H9 (cell line): ENCODE measurements around the gene TRMT2A. TPM values are rescaled to one million over a fixed set of nuclear protein-coding genes. Genes with fewer than 3 reads are reported as not detected.

Experiments used
- DNase-seq: peaks from one replicate; pipeline ENCODE4 v3.0.0-alpha.2; 2017
- H2AFZ ChIP-seq: one replicate; pipeline ENCODE4 v1.6.1; 2013; ENCODE audit warnings: mild to moderate bottlenecking, low read length, control low read depth, moderate library complexity
- H2AK5ac ChIP-seq: 2 replicates; pipeline ENCODE4 v1.6.1; 2013; ENCODE audit warnings: low read length, control low read depth, mixed read lengths; ENCODE audit not compliant: insufficient read length
- H2BK120ac ChIP-seq: one replicate; pipeline ENCODE4 v1.6.1; 2013; ENCODE audit warnings: low read depth, mild to moderate bottlenecking, low read length, control low read depth, inconsistent platforms; ENCODE audit not compliant: poor library complexity, severe bottlenecking
- H2BK12ac ChIP-seq: 2 replicates; pipeline ENCODE4 v1.6.1; 2013; ENCODE audit warnings: low read length, control low read depth, mixed read lengths, low read depth; ENCODE audit not compliant: insufficient read length
- H2BK15ac ChIP-seq: 2 replicates; pipeline ENCODE4 v1.6.1; 2013; ENCODE audit warnings: low read depth, low read length, control low read depth
- H2BK20ac ChIP-seq: one replicate; pipeline ENCODE4 v1.6.1; 2013; ENCODE audit warnings: low read depth, mild to moderate bottlenecking, low read length, control low read depth, inconsistent platforms; ENCODE audit not compliant: poor library complexity, severe bottlenecking
- H2BK5ac ChIP-seq: 2 replicates; pipeline ENCODE4 v1.6.1; 2013; ENCODE audit warnings: low read length, control low read depth, mixed read lengths; ENCODE audit not compliant: insufficient read length
- H3K14ac ChIP-seq: 2 replicates; pipeline ENCODE4 v1.6.1; 2013; ENCODE audit warnings: low read length, control low read depth; ENCODE audit not compliant: insufficient read depth
- H3K18ac ChIP-seq: 2 replicates; pipeline ENCODE4 v1.6.1; 2013; ENCODE audit warnings: low read depth, mild to moderate bottlenecking, mixed read lengths, low read length, control low read depth; ENCODE audit not compliant: insufficient read length
- H3K23ac ChIP-seq: 2 replicates; pipeline ENCODE4 v1.6.1; 2013; ENCODE audit warnings: low read length, control low read depth, mixed read lengths, low read depth; ENCODE audit not compliant: insufficient read length
- H3K23me2 ChIP-seq: 2 replicates; pipeline ENCODE4 v1.6.1; 2013; ENCODE audit warnings: low read depth, mild to moderate bottlenecking, mixed read lengths, low read length, control low read depth; ENCODE audit not compliant: insufficient read length, poor library complexity, severe bottlenecking
- H3K27ac ChIP-seq: 2 replicates; pipeline ENCODE4 v1.5.1; 2013; ENCODE audit warnings: low read length, control low read depth, mixed read lengths, low read depth; ENCODE audit not compliant: insufficient read length
- H3K27me3 ChIP-seq: 2 replicates; pipeline ENCODE4 v1.6.1; 2013; ENCODE audit warnings: low read length, control low read depth, inconsistent platforms; ENCODE audit not compliant: insufficient read depth
- H3K4ac ChIP-seq: 2 replicates; pipeline ENCODE4 v1.6.1; 2013; ENCODE audit warnings: low read depth, mild to moderate bottlenecking, control low read depth, inconsistent platforms, low read length, moderate library complexity
- H3K4me1 ChIP-seq: 2 replicates; pipeline ENCODE4 v1.6.1; 2013; ENCODE audit warnings: low read length, control low read depth, inconsistent platforms; ENCODE audit not compliant: insufficient read depth
- H3K4me2 ChIP-seq: 2 replicates; pipeline ENCODE4 v1.6.1; 2013; ENCODE audit warnings: low read length, control low read depth, mixed read lengths; ENCODE audit not compliant: insufficient read length, insufficient read depth
- H3K56ac ChIP-seq: 2 replicates; pipeline ENCODE4 v1.6.1; 2013; ENCODE audit warnings: low read depth, mild to moderate bottlenecking, mixed read lengths, low read length, control low read depth; ENCODE audit not compliant: insufficient read length
- H3K79me1 ChIP-seq: 2 replicates; pipeline ENCODE4 v1.6.1; 2013; ENCODE audit warnings: low read depth, mild to moderate bottlenecking, moderate library complexity, low read length, control low read depth, inconsistent platforms; ENCODE audit not compliant: insufficient read depth, poor library complexity, severe bottlenecking
- H3K79me2 ChIP-seq: 2 replicates; pipeline ENCODE4 v1.6.1; 2013; ENCODE audit warnings: low read length, control low read depth, inconsistent platforms; ENCODE audit not compliant: insufficient read depth
- H3K9ac ChIP-seq: 2 replicates; pipeline ENCODE4 v1.6.1; 2013; ENCODE audit warnings: low read length, control low read depth, mixed read lengths; ENCODE audit not compliant: insufficient read length; ENCODE audit errors: extremely low read depth
- H3K9me3 ChIP-seq: one replicate; pipeline ENCODE4 v1.6.1; 2013; ENCODE audit warnings: low read depth, low read length, inconsistent platforms; ENCODE audit not compliant: control insufficient read depth
- H3T11ph ChIP-seq: one replicate; pipeline ENCODE4 v1.6.1; 2013; ENCODE audit warnings: mild to moderate bottlenecking, low read length, control low read depth, inconsistent platforms
- H4K20me1 ChIP-seq: one replicate; pipeline ENCODE4 v1.6.1; 2013; ENCODE audit not compliant: control insufficient read depth, insufficient read length, insufficient read depth
- H4K5ac ChIP-seq: 2 replicates; pipeline ENCODE4 v1.6.1; 2013; ENCODE audit warnings: low read depth, mild to moderate bottlenecking, mixed read lengths, low read length, control low read depth; ENCODE audit not compliant: insufficient read length
- H4K8ac ChIP-seq: replicated peaks from 2 replicates; pipeline ENCODE4 v1.6.1; 2013; ENCODE audit warnings: low read length, control low read depth, mixed read lengths, low read depth; ENCODE audit not compliant: insufficient read length
- H4K91ac ChIP-seq: 2 replicates; pipeline ENCODE4 v1.6.1; 2013; ENCODE audit warnings: low read depth, mild to moderate bottlenecking, moderate library complexity, mixed read lengths, low read length, control low read depth; ENCODE audit not compliant: insufficient read length
- H3K27ac Mint-ChIP-seq, 3 experiments: 2 replicates in 2 of 3; 3 replicates in 1 of 3; pipeline ENCODE4 v1.8.0; 2020 to 2021; ENCODE audit warnings: mixed read lengths in 3 of 3, mild to moderate bottlenecking in 1 of 3, moderate library complexity in 1 of 3
- H3K27me3 Mint-ChIP-seq: 2 replicates; pipeline ENCODE4 v1.8.0; 2021; ENCODE audit warnings: low read depth, mild to moderate bottlenecking, moderate library complexity, mixed read lengths
- H3K36me3 Mint-ChIP-seq, 3 experiments: 2 replicates in 2 of 3; 3 replicates in 1 of 3; pipeline ENCODE4 v1.8.0; 2020 to 2021; ENCODE audit warnings: low read depth in 3 of 3, mixed read lengths in 3 of 3; ENCODE audit not compliant: insufficient read depth in 1 of 3
- H3K4me1 Mint-ChIP-seq, 2 experiments: 2 replicates each; pipeline ENCODE4 v1.8.0; 2020; ENCODE audit warnings: mixed read lengths in 2 of 2
- H3K4me3 Mint-ChIP-seq, 2 experiments: 2 replicates in 1 of 2; 3 replicates in 1 of 2; pipeline ENCODE4 v1.8.0; 2020 to 2021; ENCODE audit warnings: mild to moderate bottlenecking in 2 of 2, mixed read lengths in 2 of 2, moderate library complexity in 1 of 2
- H3K9me3 Mint-ChIP-seq, 2 experiments: 2 replicates in 1 of 2; 3 replicates in 1 of 2; pipeline ENCODE4 v1.8.0; 2020; ENCODE audit warnings: mild to moderate bottlenecking in 2 of 2, mixed read lengths in 2 of 2, moderate library complexity in 1 of 2
- CTCF ChIP-seq: fragments of 200-600 bp; sonication (generic); conservative IDR thresholded peaks from 3 replicates; pipeline ENCODE4 v1.8.0; 2021; ENCODE audit warnings: antibody characterized with exemption, mild to moderate bottlenecking
- WGBS: extraction: QIAGEN DNeasy Blood & Tissue Kit; methylation state at CpG from one replicate; pipeline ENCODE4 v1.1.7; 2013; ENCODE audit warnings: missing lambda C conversion rate, low lambda C conversion rate, mixed read lengths; ENCODE audit not compliant: insufficient read length; ENCODE audit errors: extremely low coverage; 5-methylcytosine and 5-hydroxymethylcytosine counted together
- total RNA-seq: library from RNA; stranded (reverse); gene quantifications from 2 replicates; pipeline ENCODE4 v1.2.1, GENCODE V29; 2021

Gene TRMT2A
- total RNA-seq, 1 experiment from 2014 or later: 58.2 TPM

- Histone ChIP-seq H2AFZ (no peak overlapping the region), H3K27ac (no peak overlapping the region), H3K56ac (no peak overlapping the region), H3K14ac (no peak overlapping the region), H3K4me2 (no peak overlapping the region), H2AK5ac (no peak overlapping the region), H2BK120ac (no peak overlapping the region), H3K79me2 (no peaks in the 10 kb centered on the region), H2BK12ac (no peak overlapping the region), H3T11ph (no peak overlapping the region), H3K18ac (no peak overlapping the region), H3K9me3 (no peaks in the 10 kb centered on the region), H3K23me2 (no peaks in the 10 kb centered on the region), H3K23ac (no peak overlapping the region), H3K9ac (no peak overlapping the region), H4K91ac (no peak overlapping the region), H3K27me3 (no peaks in the 10 kb centered on the region), H2BK20ac (no peak overlapping the region), H4K20me1 (no peaks in the 10 kb centered on the region), H3K4me1 (no peaks in the 10 kb centered on the region), H3K4ac (no peak overlapping the region), H2BK5ac (no peak overlapping the region), H3K79me1 (no peaks in the 10 kb centered on the region), H4K5ac (no peak overlapping the region), H2BK15ac (no peak overlapping the region), H4K8ac (no peak overlapping the region)
- WGBS: no CpG with 5 or more reads among the region's 9 CpGs
- peaks cover 6 to 17% of the 10 kb centered on the region in 2 experiments; a peak in 4 of 5 replicates for H3K9me3 Mint-ChIP-seq
- DNase-seq: no peak
- H3K27me3 Mint-ChIP-seq: no peaks in the 10 kb centered on the region
- H3K4me3 Mint-ChIP-seq: no peak overlapping the region
- no peak overlapping the region; a peak in 1 of 7 replicates for H3K27ac Mint-ChIP-seq
- no peaks in the 10 kb centered on the region for H3K4me1 Mint-ChIP-seq
- no peak for TF ChIP-seq CTCF
- H3K36me3 Mint-ChIP-seq: peaks cover 0 to 7% (median 0%) of the 10 kb centered on the region in 3 experiments; a peak in 2 of 7 replicates
Measured at GRCh38 chr22:20166703-20167102, 49.7 kb upstream of the TRMT2A start.
